Measurements from ENCODE around the gene BCL11B. TPM values are rescaled to one million over a fixed set of nuclear protein-coding genes. Genes with fewer than 3 reads are reported as not detected.
A peak's percentile ranks its signal among the peaks of the same experiment; 100 is the strongest.

BCL11B gene
- total and polyA plus RNA-seq, 4 donors = 0.20 to 2.3 (median 0.66) TPM

DNA sequence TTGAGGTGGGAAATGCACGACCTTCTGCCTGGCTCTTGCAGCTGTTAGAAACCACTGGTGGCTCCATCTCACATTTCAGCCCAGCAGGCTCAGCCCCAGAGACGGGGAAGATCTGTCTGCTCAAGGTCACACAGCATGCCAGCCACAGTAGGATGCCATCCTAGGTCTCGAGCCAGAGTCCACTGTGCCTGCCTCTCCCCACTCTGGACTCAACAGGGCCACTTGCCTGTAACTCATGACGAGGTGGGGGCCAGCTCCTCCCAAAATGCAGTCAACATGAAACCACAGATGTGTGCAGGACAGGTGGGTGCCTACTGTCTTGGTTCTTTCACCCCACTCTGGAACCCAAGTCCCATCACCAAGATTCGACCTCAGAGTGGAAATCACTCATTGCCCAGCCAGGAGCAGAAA lies 23.2 kb downstream of the BCL11B start:
- Histone ChIP-seq H3K9me3 (ENCODE audit: control insufficient read depth in 4 of 4, insufficient read depth in 3 of 4, low read length in 3 of 4) (peaks cover 0 to 2% (median 0%) of the 10 kb centered on the region in 4 donors), H3K27ac (ENCODE audit: low read depth in 1 of 2, low read length in 1 of 2) (no peak overlapping the region), H3K4me1 (ENCODE audit: control insufficient read depth in 5 of 5, insufficient read depth in 5 of 5, low read length in 5 of 5) (peaks cover 0 to 38% (median 6%) of the 10 kb centered on the region in 5 donors), H3K4me3 (no peak overlapping the region), H3K9ac (ENCODE audit: insufficient read depth in 1 of 2, low read length in 2 of 2) (no peak overlapping the region), H3K36me3 (ENCODE audit: control insufficient read depth in 4 of 4, insufficient read depth in 4 of 4, low read length in 4 of 4) (no peaks in the 10 kb centered on the region), H3K27me3 (ENCODE audit: control insufficient read depth in 3 of 3, insufficient read depth in 3 of 3, low read length in 2 of 3) (peaks cover 0 to 15% (median 7%) of the 10 kb centered on the region in 3 donors)
- 66 to 80% methylated on average over 5 of the region's 5 CpGs for WGBS, 2 donors
- ATAC-seq (ENCODE audit: insufficient read depth, low FRiP score) (no peak), DNase-seq (no peak)
- TF ChIP-seq, protein P1, sequence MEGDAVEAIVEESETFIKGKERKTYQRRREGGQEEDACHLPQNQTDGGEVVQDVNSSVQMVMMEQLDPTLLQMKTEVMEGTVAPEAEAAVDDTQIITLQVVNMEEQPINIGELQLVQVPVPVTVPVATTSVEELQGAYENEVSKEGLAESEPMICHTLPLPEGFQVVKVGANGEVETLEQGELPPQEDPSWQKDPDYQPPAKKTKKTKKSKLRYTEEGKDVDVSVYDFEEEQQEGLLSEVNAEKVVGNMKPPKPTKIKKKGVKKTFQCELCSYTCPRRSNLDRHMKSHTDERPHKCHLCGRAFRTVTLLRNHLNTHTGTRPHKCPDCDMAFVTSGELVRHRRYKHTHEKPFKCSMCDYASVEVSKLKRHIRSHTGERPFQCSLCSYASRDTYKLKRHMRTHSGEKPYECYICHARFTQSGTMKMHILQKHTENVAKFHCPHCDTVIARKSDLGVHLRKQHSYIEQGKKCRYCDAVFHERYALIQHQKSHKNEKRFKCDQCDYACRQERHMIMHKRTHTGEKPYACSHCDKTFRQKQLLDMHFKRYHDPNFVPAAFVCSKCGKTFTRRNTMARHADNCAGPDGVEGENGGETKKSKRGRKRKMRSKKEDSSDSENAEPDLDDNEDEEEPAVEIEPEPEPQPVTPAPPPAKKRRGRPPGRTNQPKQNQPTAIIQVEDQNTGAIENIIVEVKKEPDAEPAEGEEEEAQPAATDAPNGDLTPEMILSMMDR (IDR thresholded peaks at IDR 0.05; ENCODE audit: control extremely low read depth, extremely low read depth) = no peak

DNA sequence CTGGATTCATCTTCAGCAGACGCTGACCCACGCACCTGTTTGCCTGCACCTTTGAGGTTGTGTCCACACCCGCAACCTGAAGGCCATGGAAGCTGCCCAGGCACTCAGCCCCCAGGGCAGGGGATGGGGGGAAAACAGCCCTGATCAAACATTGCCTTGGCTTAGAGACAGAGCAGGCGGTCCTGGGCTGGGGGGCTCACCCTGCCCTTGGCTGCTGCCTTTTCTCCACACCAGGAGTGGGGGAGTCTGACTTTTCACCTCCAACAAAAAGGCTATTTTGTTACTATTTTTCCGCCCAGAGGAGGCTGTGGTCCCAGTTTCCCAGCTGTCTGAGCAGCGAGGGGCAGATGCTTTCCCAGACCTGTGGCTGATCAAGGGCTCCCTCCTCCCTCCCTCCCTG lies 24.2 kb downstream of the BCL11B start:
- H3K9me3 ChIP-seq (ENCODE audit: control insufficient read depth in 4 of 4, insufficient read depth in 3 of 4, low read length in 3 of 4) = peaks cover 0 to 2% (median 0%) of the 10 kb centered on the region in 4 donors
- ATAC-seq (ENCODE audit: insufficient read depth, low FRiP score) (no peak), DNase-seq (no peak)
- no peak overlapping the region for H3K9ac ChIP-seq (ENCODE audit: insufficient read depth in 1 of 2, low read length in 2 of 2)
- 76 to 84% methylated on average over 6 of the region's 6 CpGs for WGBS, 2 donors
- peaks cover 0 to 42% (median 6%) of the 10 kb centered on the region in 5 donors for H3K4me1 ChIP-seq (ENCODE audit: control insufficient read depth in 5 of 5, insufficient read depth in 5 of 5, low read length in 5 of 5)
- H3K27ac ChIP-seq (ENCODE audit: low read depth in 1 of 2, low read length in 1 of 2) = no peak overlapping the region
- H3K36me3 ChIP-seq (ENCODE audit: control insufficient read depth in 4 of 4, insufficient read depth in 4 of 4, low read length in 4 of 4) = no peaks in the 10 kb centered on the region
- H3K4me3 ChIP-seq = no peak overlapping the region
- peaks cover 0 to 15% (median 7%) of the 10 kb centered on the region in 3 donors for H3K27me3 ChIP-seq (ENCODE audit: control insufficient read depth in 3 of 3, insufficient read depth in 3 of 3, low read length in 2 of 3)
- TF ChIP-seq, protein P1 (IDR thresholded peaks at IDR 0.05; ENCODE audit: control extremely low read depth, extremely low read depth) = no peak

DNA sequence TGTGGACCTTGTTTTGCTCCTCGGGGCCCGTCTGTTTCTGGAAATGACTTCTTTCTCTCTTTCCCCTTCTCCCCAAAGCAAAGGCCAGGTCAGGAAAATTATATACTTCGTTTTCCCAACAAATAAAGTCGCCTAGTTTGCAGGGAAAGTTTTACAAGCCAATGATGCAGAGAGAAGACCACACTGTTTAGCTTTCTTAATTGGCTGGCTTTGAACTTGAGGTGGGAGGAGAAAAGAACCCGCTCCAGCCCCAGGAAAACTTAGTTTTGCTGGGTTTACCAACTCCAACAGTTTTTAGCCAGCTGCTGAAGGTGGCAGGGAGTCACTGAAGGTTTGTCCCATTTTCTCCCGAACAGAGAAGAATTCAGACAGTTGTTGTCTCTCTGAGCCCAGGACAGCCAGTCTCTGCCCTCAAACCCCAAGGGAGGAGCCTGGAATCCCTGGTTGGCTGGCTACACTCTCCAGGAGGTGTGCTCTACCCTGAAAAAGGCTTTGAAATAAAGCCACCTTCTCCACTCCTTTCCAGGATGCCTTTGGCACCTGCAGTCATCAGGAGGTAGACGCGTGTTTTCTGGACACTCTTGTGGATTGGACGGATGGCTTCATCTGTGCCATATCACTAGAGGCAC lies 24.8 kb downstream of the BCL11B start:
- no peak for ATAC-seq (ENCODE audit: insufficient read depth, low FRiP score)
- 46 to 48% methylated on average over 9 of the region's 9 CpGs for WGBS, 2 donors
- Histone ChIP-seq H3K4me3 (no peak overlapping the region), H3K27ac (ENCODE audit: low read depth in 1 of 2, low read length in 1 of 2) (no peak overlapping the region), H3K9ac (ENCODE audit: insufficient read depth in 1 of 2, low read length in 2 of 2) (no peak overlapping the region), H3K27me3 (ENCODE audit: control insufficient read depth in 3 of 3, insufficient read depth in 3 of 3, low read length in 2 of 3) (peaks cover 0 to 15% (median 7%) of the 10 kb centered on the region in 3 donors), H3K36me3 (ENCODE audit: control insufficient read depth in 4 of 4, insufficient read depth in 4 of 4, low read length in 4 of 4) (no peaks in the 10 kb centered on the region), H3K4me1 (ENCODE audit: control insufficient read depth in 5 of 5, insufficient read depth in 5 of 5, low read length in 5 of 5) (peaks cover 0 to 45% (median 6%) of the 10 kb centered on the region in 5 donors), H3K9me3 (ENCODE audit: control insufficient read depth in 4 of 4, insufficient read depth in 3 of 4, low read length in 3 of 4) (peaks cover 0 to 2% (median 0%) of the 10 kb centered on the region in 4 donors)
- TF ChIP-seq, protein P1 (IDR thresholded peaks at IDR 0.05; ENCODE audit: control extremely low read depth, extremely low read depth) = no peak
- peak in 1 of 3 donors; percentile 30 for DNase-seq

Data from lung (tissue), 12 donors.